ENCODE data around the gene MAGEA6. TPM values are rescaled to one million over a fixed set of nuclear protein-coding genes. Genes with fewer than 3 reads are reported as not detected.

Gene MAGEA6
- total and polyA plus RNA-seq, 2 donors (not counting 1 experiment from before 2014, with no cell fraction given) = not detected

GRCh38 chrX:152818356-152818755 lies 48.9 kb upstream of the MAGEA6 start:
- intact Hi-C loops (cut with micrococcal nuclease) = loop anchor here (5.0 kb wide), 1 partner anchor 1666 kb away; no protein-coding TSS in a partner anchor
- TF ChIP-seq, protein P1, sequence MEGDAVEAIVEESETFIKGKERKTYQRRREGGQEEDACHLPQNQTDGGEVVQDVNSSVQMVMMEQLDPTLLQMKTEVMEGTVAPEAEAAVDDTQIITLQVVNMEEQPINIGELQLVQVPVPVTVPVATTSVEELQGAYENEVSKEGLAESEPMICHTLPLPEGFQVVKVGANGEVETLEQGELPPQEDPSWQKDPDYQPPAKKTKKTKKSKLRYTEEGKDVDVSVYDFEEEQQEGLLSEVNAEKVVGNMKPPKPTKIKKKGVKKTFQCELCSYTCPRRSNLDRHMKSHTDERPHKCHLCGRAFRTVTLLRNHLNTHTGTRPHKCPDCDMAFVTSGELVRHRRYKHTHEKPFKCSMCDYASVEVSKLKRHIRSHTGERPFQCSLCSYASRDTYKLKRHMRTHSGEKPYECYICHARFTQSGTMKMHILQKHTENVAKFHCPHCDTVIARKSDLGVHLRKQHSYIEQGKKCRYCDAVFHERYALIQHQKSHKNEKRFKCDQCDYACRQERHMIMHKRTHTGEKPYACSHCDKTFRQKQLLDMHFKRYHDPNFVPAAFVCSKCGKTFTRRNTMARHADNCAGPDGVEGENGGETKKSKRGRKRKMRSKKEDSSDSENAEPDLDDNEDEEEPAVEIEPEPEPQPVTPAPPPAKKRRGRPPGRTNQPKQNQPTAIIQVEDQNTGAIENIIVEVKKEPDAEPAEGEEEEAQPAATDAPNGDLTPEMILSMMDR (IDR thresholded peaks at IDR 0.05) = no peak
- no peak for TF ChIP-seq EZH2 (IDR thresholded peaks at IDR 0.05; ENCODE audit: borderline replicate concordance, insufficient read depth, low read depth, low read length, poor library complexity, severe bottlenecking)
- no peak for ATAC-seq (ENCODE audit: low read depth)
- Histone ChIP-seq H2AFZ (ENCODE audit: insufficient read depth, low read depth, low read length, poor library complexity, severe bottlenecking) (no peak overlapping the region), H3K9me3 (ENCODE audit: control extremely low read depth in 1 of 3, control insufficient read depth in 2 of 3, insufficient read depth in 1 of 3, low read length in 2 of 3) (no peaks in the 10 kb centered on the region), H4K20me1 (ENCODE audit: control insufficient read depth, insufficient read depth, low read length, poor library complexity, severe bottlenecking) (no peaks in the 10 kb centered on the region), H3K79me2 (ENCODE audit: control insufficient read depth, insufficient read depth, low read length) (no peaks in the 10 kb centered on the region), H3K9ac (ENCODE audit: low read length) (no peak overlapping the region), H3K4me3 (ENCODE audit: control extremely low read depth in 1 of 5, extremely low read depth in 1 of 5, insufficient read depth in 1 of 5, low read depth in 2 of 5, low read length in 4 of 5) (no peak overlapping the region), H3K27ac (ENCODE audit: low read length in 2 of 2) (no peak overlapping the region), H3K36me3 (replicated peaks in 1 of 2; ENCODE audit: control extremely low read depth in 1 of 2, control insufficient read depth in 1 of 2, extremely low read depth in 1 of 2, insufficient read depth in 2 of 2, low read length in 1 of 2) (no peaks in the 10 kb centered on the region), H3K4me1 (ENCODE audit: control insufficient read depth in 2 of 2, insufficient read depth in 2 of 2, low read length in 2 of 2) (no peaks in the 10 kb centered on the region), H3K4me2 (replicated peaks; ENCODE audit: low read depth, low read length, poor library complexity, severe bottlenecking) (no peak overlapping the region), H3K27me3 (replicated peaks in 1 of 4; ENCODE audit: control extremely low read depth in 1 of 4, control insufficient read depth in 3 of 4, insufficient read depth in 4 of 4, low read length in 3 of 4) (no peaks in the 10 kb centered on the region)
- CTCF ChIA-PET = no interaction called here
- POLR2A ChIA-PET = no interaction called here
- 100% methylated on average over 2 of the region's 5 CpGs for WGBS (ENCODE audit: insufficient coverage)
- H3K27ac Mint-ChIP-seq = no peak overlapping the region
- peaks cover 8% of the 10 kb centered on the region for H3K27me3 Mint-ChIP-seq
- H3K9me3 Mint-ChIP-seq (ENCODE audit: insufficient read depth) = no peaks in the 10 kb centered on the region
- H3K4me3 Mint-ChIP-seq = no peak overlapping the region
- no peaks in the 10 kb centered on the region for H3K4me1 Mint-ChIP-seq
- no peak for DNase-seq

DNA sequence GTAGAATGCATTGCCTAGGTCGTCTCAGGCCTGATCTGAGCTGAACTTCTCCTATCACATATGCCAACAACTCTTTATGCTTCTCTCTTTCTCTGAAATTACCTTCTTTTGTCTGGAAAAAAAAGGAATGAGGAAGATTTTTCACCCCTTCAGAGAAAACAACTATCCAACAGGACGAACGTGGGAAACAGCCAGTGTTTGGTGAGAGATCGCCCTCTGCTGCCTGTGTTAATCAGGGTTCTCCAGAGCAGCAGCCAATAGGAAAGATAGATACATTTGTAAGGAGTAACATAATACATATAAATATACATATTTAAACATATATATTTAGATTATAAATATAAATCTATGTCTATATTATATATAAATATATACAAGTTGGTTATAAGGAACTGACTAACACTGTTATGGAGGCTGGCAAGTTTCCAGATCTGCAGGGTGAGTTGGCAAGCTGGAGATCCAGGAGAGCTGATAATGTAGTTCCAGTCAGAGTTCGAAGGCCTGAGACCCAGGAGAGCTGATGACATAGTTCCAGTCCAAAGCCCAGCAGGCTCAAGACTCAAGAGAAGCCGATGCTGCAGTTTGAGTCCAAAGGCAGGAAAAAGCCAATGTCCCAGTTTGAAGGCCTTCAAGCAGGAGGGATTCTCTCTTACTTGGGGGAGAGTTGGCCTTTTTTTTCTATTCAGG lies 47.7 kb upstream of the MAGEA6 start:
- Histone ChIP-seq H3K36me3 (replicated peaks in 1 of 2; ENCODE audit: control extremely low read depth in 1 of 2, control insufficient read depth in 1 of 2, extremely low read depth in 1 of 2, insufficient read depth in 2 of 2, low read length in 1 of 2) (no peaks in the 10 kb centered on the region), H3K4me3 (ENCODE audit: control extremely low read depth in 1 of 5, extremely low read depth in 1 of 5, insufficient read depth in 1 of 5, low read depth in 2 of 5, low read length in 4 of 5) (no peak overlapping the region), H3K79me2 (ENCODE audit: control insufficient read depth, insufficient read depth, low read length) (no peaks in the 10 kb centered on the region), H2AFZ (ENCODE audit: insufficient read depth, low read depth, low read length, poor library complexity, severe bottlenecking) (no peak overlapping the region), H3K27me3 (replicated peaks in 1 of 4; ENCODE audit: control extremely low read depth in 1 of 4, control insufficient read depth in 3 of 4, insufficient read depth in 4 of 4, low read length in 3 of 4) (no peaks in the 10 kb centered on the region), H3K4me2 (replicated peaks; ENCODE audit: low read depth, low read length, poor library complexity, severe bottlenecking) (no peak overlapping the region), H4K20me1 (ENCODE audit: control insufficient read depth, insufficient read depth, low read length, poor library complexity, severe bottlenecking) (no peaks in the 10 kb centered on the region), H3K4me1 (ENCODE audit: control insufficient read depth in 2 of 2, insufficient read depth in 2 of 2, low read length in 2 of 2) (no peaks in the 10 kb centered on the region), H3K9ac (ENCODE audit: low read length) (no peak overlapping the region), H3K27ac (ENCODE audit: low read length in 2 of 2) (no peak overlapping the region), H3K9me3 (ENCODE audit: control extremely low read depth in 1 of 3, control insufficient read depth in 2 of 3, insufficient read depth in 1 of 3, low read length in 2 of 3) (no peaks in the 10 kb centered on the region)
- H3K4me3 Mint-ChIP-seq = no peak overlapping the region
- CTCF ChIA-PET = no interaction called here
- no peak overlapping the region for H3K27ac Mint-ChIP-seq
- no peaks in the 10 kb centered on the region for H3K9me3 Mint-ChIP-seq (ENCODE audit: insufficient read depth)
- TF ChIP-seq, protein P1 (IDR thresholded peaks at IDR 0.05) = no peak
- no peak for TF ChIP-seq EZH2 (IDR thresholded peaks at IDR 0.05; ENCODE audit: borderline replicate concordance, insufficient read depth, low read depth, low read length, poor library complexity, severe bottlenecking)
- no peaks in the 10 kb centered on the region for H3K4me1 Mint-ChIP-seq
- ATAC-seq (ENCODE audit: low read depth) = no peak
- intact Hi-C loops (cut with micrococcal nuclease) = loop anchor here (5.0 kb wide), 1 partner anchor 1665 kb away; no protein-coding TSS in a partner anchor
- no peak for DNase-seq
- peaks cover 8% of the 10 kb centered on the region for H3K27me3 Mint-ChIP-seq
- 63% methylated on average over 2 of the region's 6 CpGs for WGBS (ENCODE audit: insufficient coverage)
- POLR2A ChIA-PET = no interaction called here
